Kidney (tissue), 14 donors: ENCODE measurements around the gene MAST2. TPM values are rescaled to one million over a fixed set of nuclear protein-coding genes. Genes with fewer than 3 reads are reported as not detected.
"Not testable (repeated sequence)": the region's sequence is repeated elsewhere in the genome, so short reads cannot be mapped to it uniquely, and the experiment has no call there.

Source experiments
- DNase-seq, 5 donors: peaks; one replicate each; pipeline ENCODE4 v3.0.0-alpha.2; 2013 to 2020
- FAIRE-seq: peaks from 2 replicates; lab custom pipeline; 2012; peaks lifted over from hg19 to GRCh38; lab: Jason Lieb, UNC
- H3K27ac ChIP-seq, 2 donors: one replicate each; pipeline ENCODE4 v1.7.0; 2013; ENCODE audit warnings: low read depth in 2 of 2, low read length in 2 of 2, inconsistent platforms in 1 of 2
- H3K27me3 ChIP-seq: one replicate; pipeline ENCODE4 v1.7.1; 2013; ENCODE audit warnings: low read length, inconsistent platforms; ENCODE audit not compliant: control insufficient read depth, insufficient read depth
- H3K36me3 ChIP-seq, 3 donors: one replicate each; pipeline versions ENCODE4 v1.7.0 to v1.7.1; 2013; ENCODE audit warnings: low read length in 3 of 3, control low read depth in 1 of 3, inconsistent platforms in 1 of 3; ENCODE audit not compliant: insufficient read depth in 3 of 3, control insufficient read depth in 2 of 3
- H3K4me1 ChIP-seq, 3 donors: one replicate each; pipeline versions ENCODE4 v1.7.0 to v1.7.1; 2013; ENCODE audit warnings: low read length in 3 of 3, inconsistent platforms in 1 of 3, low read depth in 1 of 3; ENCODE audit not compliant: control insufficient read depth in 2 of 3, insufficient read depth in 2 of 3
- H3K4me3 ChIP-seq, 3 donors: one replicate each; pipeline versions ENCODE4 v1.7.0 to v1.8.1; 2013; ENCODE audit warnings: low read length in 3 of 3, control low read depth in 1 of 3, inconsistent platforms in 1 of 3
- H3K9ac ChIP-seq, 3 donors: one replicate each; pipeline versions ENCODE4 v1.7.0 to v1.7.1; 2013; ENCODE audit warnings: low read length in 3 of 3, control low read depth in 1 of 3, inconsistent platforms in 1 of 3
- H3K9me3 ChIP-seq, 3 donors: one replicate each; pipeline versions ENCODE4 v1.7.0 to v1.7.1; 2013; ENCODE audit warnings: low read length in 3 of 3, control low read depth in 1 of 3, inconsistent platforms in 1 of 3; ENCODE audit not compliant: control insufficient read depth in 2 of 3, insufficient read depth in 1 of 3
- CTCF ChIP-seq: IDR thresholded peaks from 3 replicates; pipeline ENCODE4 v1.5.1; 2012; ENCODE audit warnings: mild to moderate bottlenecking, moderate library complexity, borderline replicate concordance; ENCODE audit not compliant: insufficient read depth; ENCODE audit errors: extremely low read depth
- intact Hi-C: fragments of 100-400 bp; cut with DNase I; formaldehyde crosslinking; loops from one replicate; pipeline ENCODE4 v1.11.1; 2022
- polyA plus RNA-seq: library from polyadenylated mRNA; stranded (reverse); fragments of 350-450 nt; fragmentation: Illumina TruSeq; extraction: RNeasy Lipid Tissue Mini Kit (QIAGEN cat#74804); gene quantifications from one replicate; pipeline ENCODE4 v1.2.3, GENCODE V29; 2014; ENCODE audit warnings: low read depth, low replicate concordance; ENCODE audit not compliant: insufficient read depth
- total RNA-seq: library from RNA; stranded (reverse); fragmentation: NEBNext Ultra II Directional; extraction: Animal tissue kit (Norgen Biotek cat#: 25700); gene quantifications from one replicate; pipeline ENCODE4 v1.2.1, GENCODE V29; 2021
- donor health status: control.
- donor health status: control.
- donor health status: control.
- donor health status: control.
- donor health status: control.
- donor health status: DM: yes; HTN: yes; CAD: no.
- donor health status: Normal renal cell carcinoma (clear cell type).

MAST2 gene
- total and polyA plus RNA-seq, 2 donors from 2014 or later = 7.6 to 17.9 TPM

GRCh38 chr1:45958317-45958716 lies 154.9 kb downstream of the MAST2 start:
- Histone ChIP-seq H3K27me3 (no peaks in the 10 kb centered on the region), H3K27ac (no peak overlapping the region), H3K4me3 (no peak overlapping the region), H3K9me3 (no peaks in the 10 kb centered on the region), H3K4me1 (peaks cover 0 to 8% (median 0%) of the 10 kb centered on the region in 3 donors), H3K9ac (no peak overlapping the region), H3K36me3 (peaks cover 0 to 2% (median 0%) of the 10 kb centered on the region in 3 donors)
- no peak for TF ChIP-seq CTCF
- FAIRE-seq = no peak
- no peak for DNase-seq
- intact Hi-C loops = no loop called here

GRCh38 chr1:45960930-45961715 lies 157.7 kb downstream of the MAST2 start:
- Histone ChIP-seq H3K9me3 (no peaks in the 10 kb centered on the region), H3K36me3 (peaks cover 0 to 2% (median 0%) of the 10 kb centered on the region in 3 donors), H3K27ac (no peak overlapping the region), H3K4me3 (no peak overlapping the region), H3K4me1 (no peaks in the 10 kb centered on the region), H3K9ac (no peak overlapping the region), H3K27me3 (no peaks in the 10 kb centered on the region)
- FAIRE-seq = no peak
- intact Hi-C loops = no loop called here
- TF ChIP-seq CTCF = no peak
- DNase-seq = no peak

- FAIRE-seq, H3K27ac ChIP-seq, H3K4me1 ChIP-seq, H3K36me3 ChIP-seq, DNase-seq, intact Hi-C loops, H3K27me3 ChIP-seq, H3K9me3 ChIP-seq, H3K9ac ChIP-seq, H3K4me3 ChIP-seq: not testable (repeated sequence)
These were observed 158.5 kb downstream of the MAST2 start for GRCh38 chr1:45961936-45962335.

GRCh38 chr1:45968941-45969666 lies 165.7 kb downstream of the MAST2 start:
- Histone ChIP-seq H3K4me1 (no peaks in the 10 kb centered on the region), H3K27ac (no peak overlapping the region), H3K36me3 (no peaks in the 10 kb centered on the region), H3K9ac (no peak overlapping the region), H3K4me3 (no peak overlapping the region), H3K9me3 (no peaks in the 10 kb centered on the region), H3K27me3 (no peaks in the 10 kb centered on the region)
- FAIRE-seq = no peak
- TF ChIP-seq CTCF = no peak
- no peak for DNase-seq
- intact Hi-C loops = no loop called here
